Activated T-cell treated with anti-CD3 and anti-CD28 coated beads, Interleukin-2, amount 50 U/mL, for 4 hours (primary cell): ENCODE results near the gene RPL37. TPM values are rescaled to one million over a fixed set of nuclear protein-coding genes. Genes with fewer than 3 reads are reported as not detected.
A peak's percentile ranks its signal among the peaks of the same experiment; 100 is the strongest.
"Not testable (repeated sequence)": the region's sequence is repeated elsewhere in the genome, so short reads cannot be mapped to it uniquely, and the experiment has no call there.

Experiments
- ATAC-seq, 2 donors: fragments of 200-7000 bp; cut with Tn5 transposase; one replicate each; pipeline ENCODE4 v1.10.0; 2021
- DNase-seq: peaks from one replicate; pipeline ENCODE4 v3.0.0-alpha.2; 2020
- H3K27me3 Mint-ChIP-seq: one replicate; pipeline ENCODE4 v1.8.0; 2021; ENCODE audit warnings: low read depth, mixed read lengths
- H3K36me3 Mint-ChIP-seq: one replicate; pipeline ENCODE4 v1.8.0; 2022; ENCODE audit warnings: mixed read lengths; ENCODE audit not compliant: insufficient read depth
- H3K4me1 Mint-ChIP-seq: one replicate; pipeline ENCODE4 v1.8.0; 2021; ENCODE audit warnings: low read depth, mixed read lengths
- H3K4me3 Mint-ChIP-seq: one replicate; pipeline ENCODE4 v1.8.0; 2021; ENCODE audit warnings: mild to moderate bottlenecking, moderate library complexity, mixed read lengths
- H3K9me3 Mint-ChIP-seq: one replicate; pipeline ENCODE4 v1.8.0; 2021; ENCODE audit warnings: mixed read lengths
- total RNA-seq, 3 donors: library from RNA; stranded (reverse); gene quantifications; one replicate each; pipeline ENCODE4 v1.2.1, GENCODE V29; 2021

RPL37 gene
- total RNA-seq: 1,000 to 10,000 TPM; 1,753 to 1,834 (median 1,793) TPM

DNA sequence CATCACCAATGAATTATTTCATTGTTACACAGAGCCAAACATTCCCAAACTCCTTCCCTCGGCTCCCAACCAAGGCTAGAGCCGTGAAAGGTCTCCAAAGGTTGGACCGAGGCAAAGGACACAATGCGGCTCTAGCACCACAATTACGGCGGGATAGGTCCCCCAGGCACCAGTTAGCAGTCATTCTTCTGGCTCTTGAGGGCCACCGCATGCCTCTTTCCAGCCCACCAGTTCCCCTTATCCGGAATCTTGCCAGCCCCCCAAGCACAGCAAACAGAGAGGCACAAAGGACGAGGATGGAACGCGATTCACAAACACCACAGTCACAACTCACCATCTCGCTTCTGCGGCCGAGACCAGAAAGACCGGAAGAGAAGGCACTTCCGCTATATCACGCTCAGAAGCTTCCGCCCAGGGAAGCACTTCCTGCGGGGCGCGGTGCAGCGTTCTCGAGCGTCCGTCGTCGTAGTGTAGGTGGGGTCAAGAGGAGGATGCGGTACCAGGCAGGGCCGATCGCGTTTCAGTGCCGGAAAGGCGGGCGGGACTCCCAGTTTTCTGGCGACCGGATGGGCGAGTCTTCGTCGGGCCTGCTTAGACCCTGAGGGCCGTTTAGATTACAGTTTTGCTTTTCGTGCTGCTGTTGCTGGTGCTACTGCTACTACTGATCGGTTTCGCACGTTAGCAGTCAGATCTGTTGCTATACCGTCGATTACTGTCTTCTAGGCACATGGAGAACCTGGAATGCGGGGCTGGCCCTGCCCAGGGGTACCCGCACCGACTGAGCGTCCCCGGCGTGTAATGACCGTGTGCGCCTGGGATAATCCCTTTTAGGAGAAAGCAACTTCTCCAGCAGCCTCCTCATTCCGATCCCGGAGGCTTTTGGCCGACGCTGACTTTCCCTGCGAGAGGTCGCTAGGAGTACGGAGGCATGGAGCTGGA lies at the start of gene RPL37:
Gene RPL37 (minus strand): TSS at position 374 of the 939 bp plus-strand sequence. CDS start 37 bp downstream, at position 337.
- peak; percentile 89 to 91 for ATAC-seq
- peaks cover 41% of the 10 kb centered on the region for H3K4me1 Mint-ChIP-seq
- H3K27me3 Mint-ChIP-seq: no peaks in the 10 kb centered on the region
- peak; percentile 88 for DNase-seq
- peaks cover 47% of the 10 kb centered on the region for H3K36me3 Mint-ChIP-seq
- no peaks in the 10 kb centered on the region for H3K9me3 Mint-ChIP-seq
- H3K4me3 Mint-ChIP-seq: peak within 1 kb of the TSS; percentile 97

DNA sequence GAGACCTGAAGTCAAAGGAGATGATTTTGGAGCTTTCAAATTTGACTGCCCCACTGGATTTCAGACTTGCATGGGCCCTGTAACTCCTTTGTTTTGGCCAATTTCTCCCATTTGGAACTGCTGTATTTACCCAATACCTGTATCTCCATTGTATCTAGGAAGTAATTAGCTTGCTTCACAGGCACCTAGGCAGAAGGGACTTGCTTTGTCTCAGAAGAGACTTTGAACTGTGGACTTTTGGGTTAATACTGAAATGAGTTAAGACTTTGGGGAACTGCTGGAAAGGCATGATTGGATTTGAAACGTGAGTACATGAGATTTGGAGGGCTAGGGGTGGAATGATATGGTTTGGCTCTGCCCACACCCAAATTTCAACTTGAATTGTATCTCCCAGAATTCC lies 48.0 kb upstream of the RPL37 start:
- not testable (repeated sequence) for H3K36me3 Mint-ChIP-seq, H3K4me1 Mint-ChIP-seq, H3K27me3 Mint-ChIP-seq, DNase-seq, ATAC-seq, H3K9me3 Mint-ChIP-seq, H3K4me3 Mint-ChIP-seq

DNA sequence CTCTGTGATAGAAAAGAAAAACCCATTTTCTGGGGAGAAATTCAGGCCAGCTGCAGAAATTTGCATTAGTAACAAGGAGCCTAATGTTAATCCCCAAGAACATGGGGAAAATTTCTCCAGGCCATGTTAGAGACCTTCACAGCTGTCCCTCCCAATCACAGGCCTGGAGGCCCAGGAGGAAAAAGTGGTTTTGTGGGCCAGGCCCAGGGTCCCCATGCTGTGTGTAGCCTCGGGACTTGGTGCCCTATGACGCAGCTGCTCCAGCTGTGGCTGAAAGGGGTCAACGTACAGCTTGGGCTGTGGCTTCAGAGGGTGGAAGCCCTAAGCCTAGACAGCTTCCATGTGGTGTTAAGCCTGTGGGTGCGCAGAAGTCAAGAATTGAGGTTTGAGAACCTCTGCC lies 47.3 kb upstream of the RPL37 start:
- Mint-ChIP-seq H3K36me3 (no peaks in the 10 kb centered on the region), H3K27me3 (no peaks in the 10 kb centered on the region), H3K9me3 (peaks cover 5% of the 10 kb centered on the region), H3K4me3 (no peak overlapping the region), H3K4me1 (no peaks in the 10 kb centered on the region)
- no peak for ATAC-seq
- no peak for DNase-seq

DNA sequence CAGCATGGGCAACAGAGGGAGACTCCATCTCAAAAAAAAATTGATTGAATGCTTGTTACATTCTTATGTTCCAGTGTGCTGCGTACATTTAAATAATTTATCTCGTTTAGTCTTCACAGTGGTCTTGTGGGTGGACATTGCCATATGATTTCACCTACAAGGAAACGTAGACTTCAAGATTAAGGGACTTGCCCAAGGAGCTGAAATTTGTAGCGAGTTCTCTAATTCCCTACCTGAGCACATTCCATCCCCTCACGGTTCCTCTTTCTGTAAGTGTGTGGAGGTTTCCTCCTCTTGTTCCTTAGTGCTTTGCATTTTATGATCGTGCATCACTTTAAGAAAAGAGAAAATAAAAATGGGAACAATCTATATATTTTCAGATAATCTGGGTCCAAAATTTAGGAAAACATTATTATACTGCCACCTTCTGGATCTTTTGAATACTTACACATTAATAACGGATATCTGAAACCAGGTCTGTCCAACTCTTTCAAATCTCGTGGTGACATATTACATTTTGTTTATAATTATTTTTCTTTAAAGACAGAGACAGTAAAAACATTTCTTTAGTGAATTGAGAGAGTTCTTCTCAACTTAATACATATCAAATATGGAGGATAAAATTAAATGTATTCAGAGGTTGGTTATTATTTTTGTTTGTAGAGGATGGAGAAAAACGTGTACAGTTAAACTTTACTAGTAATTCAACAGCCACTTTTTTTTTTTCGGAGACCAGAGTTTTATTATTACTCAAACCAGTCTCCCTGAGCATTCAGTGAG lies 44.3 kb upstream of the RPL37 start:
- Mint-ChIP-seq H3K4me1 (no peaks in the 10 kb centered on the region), H3K9me3 (peaks cover 10% of the 10 kb centered on the region), H3K36me3 (peaks cover 1% of the 10 kb centered on the region), H3K4me3 (no peak overlapping the region), H3K27me3 (no peaks in the 10 kb centered on the region)
- ATAC-seq: no peak
- no peak for DNase-seq

DNA sequence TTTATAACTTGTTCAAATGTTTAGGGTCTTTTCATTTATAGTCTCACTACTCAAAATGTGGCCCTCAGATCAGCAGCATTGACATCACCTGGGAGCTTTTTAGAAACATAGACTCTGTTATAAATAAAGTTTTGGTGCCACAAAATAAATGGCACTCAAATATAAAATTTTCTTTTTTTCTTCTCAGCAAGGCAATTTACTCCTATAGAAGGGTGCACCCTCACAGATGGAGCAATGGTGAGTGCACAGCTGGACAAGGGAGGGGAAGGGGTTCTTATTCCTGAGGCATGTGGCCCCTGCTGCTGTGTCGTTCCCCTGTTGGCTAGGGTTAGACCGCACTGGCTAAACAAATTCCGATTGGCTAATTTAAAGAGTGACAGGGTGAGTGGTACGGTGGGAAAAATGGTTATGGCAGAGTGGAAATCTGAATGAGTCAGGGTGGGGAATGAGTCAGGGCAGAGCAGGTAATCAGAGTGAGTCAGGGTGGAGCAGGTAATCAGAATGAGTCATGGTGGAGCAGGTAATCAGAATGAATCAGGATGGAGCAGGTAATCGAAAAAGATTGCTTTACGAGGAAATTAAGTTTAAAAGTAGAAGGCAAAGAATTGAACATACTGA lies 42.5 kb upstream of the RPL37 start:
- Mint-ChIP-seq H3K4me3 (no peak overlapping the region), H3K27me3 (no peaks in the 10 kb centered on the region), H3K9me3 (peaks cover 10% of the 10 kb centered on the region), H3K36me3 (peaks cover 1% of the 10 kb centered on the region), H3K4me1 (no peaks in the 10 kb centered on the region)
- ATAC-seq (peak in 1 of 2 donors; percentile 18), DNase-seq (no peak)

DNA sequence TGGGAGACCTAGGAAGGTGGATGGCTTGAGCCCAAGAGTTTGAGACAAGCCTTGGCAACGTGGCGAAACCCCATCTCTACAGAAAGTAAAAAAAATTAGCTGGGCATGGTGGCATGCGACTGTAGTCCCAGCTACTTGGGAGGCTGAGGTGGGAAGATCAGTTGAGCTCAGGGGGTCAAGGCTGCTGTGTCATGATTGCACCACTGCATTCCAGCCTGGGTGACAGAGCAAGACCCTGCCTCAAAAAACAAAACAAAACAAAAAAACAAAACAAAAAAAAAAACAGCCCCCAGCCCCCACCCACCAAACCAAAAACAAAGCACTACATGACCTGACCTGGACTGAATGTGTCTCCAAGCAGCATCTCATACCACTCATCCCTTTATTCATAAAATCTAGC lies 40.9 kb upstream of the RPL37 start:
- Mint-ChIP-seq H3K36me3 (peaks cover 1% of the 10 kb centered on the region), H3K9me3 (peaks cover 10% of the 10 kb centered on the region), H3K4me1 (no peaks in the 10 kb centered on the region), H3K4me3 (no peak overlapping the region), H3K27me3 (no peaks in the 10 kb centered on the region)
- DNase-seq (no peak), ATAC-seq (no peak)

DNA sequence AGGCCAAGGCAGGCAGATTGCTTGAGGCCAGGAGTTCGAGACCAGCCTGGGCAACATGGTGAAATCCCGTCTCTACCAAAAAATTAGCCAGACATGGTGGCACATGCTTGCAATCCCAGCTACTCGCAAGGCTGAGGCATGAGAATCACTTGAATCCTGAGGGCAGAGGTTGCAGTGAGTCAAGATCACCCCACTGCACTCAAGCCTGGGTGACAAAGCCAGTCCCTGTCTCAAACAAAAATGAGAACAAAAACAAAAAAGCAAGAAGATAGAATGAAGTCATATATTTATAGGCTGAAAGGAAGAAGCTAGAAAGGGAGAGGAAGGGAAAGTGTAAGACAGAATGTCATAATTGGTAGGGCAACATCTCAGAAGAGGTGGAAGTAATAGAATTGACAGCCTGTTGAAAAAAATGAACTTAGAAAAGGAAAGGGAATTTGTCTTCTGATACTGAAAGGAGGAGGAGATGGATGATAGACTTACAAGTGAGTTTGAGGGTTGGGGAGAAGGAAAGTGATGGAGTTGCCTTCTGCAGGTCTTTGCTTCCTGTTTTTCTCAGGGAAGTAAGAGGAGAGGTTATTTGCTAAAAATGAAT lies 38.4 kb upstream of the RPL37 start:
- peaks cover 1% of the 10 kb centered on the region for H3K36me3 Mint-ChIP-seq

DNA sequence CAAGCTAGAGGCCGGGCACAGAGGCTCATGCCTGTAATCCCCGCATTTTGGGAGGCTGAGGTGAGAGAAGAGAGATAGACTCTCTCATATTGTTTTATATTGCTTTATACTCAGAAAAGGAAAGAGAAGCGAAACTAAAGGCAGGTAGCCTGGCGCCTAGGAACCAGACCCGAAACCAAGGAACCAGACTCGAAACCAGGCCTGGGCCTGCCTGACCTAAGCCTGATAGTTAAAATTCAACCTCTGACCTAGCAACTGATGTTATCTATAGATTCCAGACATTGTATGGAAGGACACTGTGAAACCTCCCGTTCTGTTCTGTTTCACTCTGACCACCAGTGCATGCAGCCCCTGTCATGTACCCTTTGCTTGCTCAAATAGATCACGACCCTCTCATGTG lies 37.2 kb upstream of the RPL37 start:
- H3K4me1 Mint-ChIP-seq, ATAC-seq, H3K36me3 Mint-ChIP-seq, H3K4me3 Mint-ChIP-seq, H3K9me3 Mint-ChIP-seq, H3K27me3 Mint-ChIP-seq, DNase-seq: not testable (repeated sequence)

More for the DNA sequence above, 38.4 kb upstream of the RPL37 start:
- no peaks in the 10 kb centered on the region for H3K4me1 Mint-ChIP-seq
- peaks cover 10% of the 10 kb centered on the region for H3K9me3 Mint-ChIP-seq
- DNase-seq (no peak), ATAC-seq (no peak)
- no peak overlapping the region for H3K4me3 Mint-ChIP-seq
- no peaks in the 10 kb centered on the region for H3K27me3 Mint-ChIP-seq

DNA sequence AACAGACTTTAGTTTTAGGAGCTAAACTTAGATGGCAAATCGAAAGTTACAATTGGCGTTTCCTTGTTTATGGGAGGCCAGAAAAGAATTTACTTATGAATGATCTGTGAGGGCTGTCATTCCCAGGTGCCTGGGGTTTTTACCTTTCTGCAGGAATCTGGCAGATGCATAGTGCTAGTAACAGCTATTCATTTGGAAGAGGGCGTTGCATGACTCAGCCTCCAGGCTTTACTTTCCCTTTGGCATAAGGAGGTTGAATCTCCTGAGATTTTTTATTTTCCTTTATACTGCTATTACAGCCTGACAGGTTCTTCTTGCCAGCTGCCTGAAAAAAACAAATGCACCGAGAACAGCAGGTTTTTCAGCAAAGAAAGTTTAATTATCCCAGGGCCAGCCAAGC lies 36.2 kb upstream of the RPL37 start:
- no peaks in the 10 kb centered on the region for H3K36me3 Mint-ChIP-seq
- H3K4me3 Mint-ChIP-seq: no peak overlapping the region
- H3K4me1 Mint-ChIP-seq: no peaks in the 10 kb centered on the region
- ATAC-seq (no peak), DNase-seq (no peak)
- no peaks in the 10 kb centered on the region for H3K9me3 Mint-ChIP-seq
- H3K27me3 Mint-ChIP-seq: no peaks in the 10 kb centered on the region

DNA sequence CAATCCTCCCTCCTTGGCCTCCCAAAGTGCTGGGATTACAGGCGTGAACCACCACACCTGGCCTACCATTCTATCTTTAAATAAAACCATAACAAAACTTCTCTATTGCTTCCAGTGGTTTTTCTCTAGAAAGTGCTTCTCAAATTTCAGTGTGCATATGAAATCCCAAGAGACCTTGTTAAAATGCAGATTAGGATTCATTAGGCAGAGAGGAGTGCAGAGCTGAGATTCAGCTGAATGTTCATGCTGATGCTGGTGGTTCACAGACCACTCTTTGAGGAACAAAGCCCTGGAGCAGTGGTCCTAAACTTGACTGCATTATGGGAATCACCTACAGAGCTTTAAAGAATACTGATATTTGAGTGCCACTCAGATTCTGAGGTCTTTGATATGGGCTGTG lies 34.4 kb upstream of the RPL37 start:
- H3K27me3 Mint-ChIP-seq: no peaks in the 10 kb centered on the region
- peaks cover 8% of the 10 kb centered on the region for H3K9me3 Mint-ChIP-seq
- DNase-seq (no peak), ATAC-seq (no peak)
- H3K4me3 Mint-ChIP-seq: no peak overlapping the region
- H3K4me1 Mint-ChIP-seq: no peaks in the 10 kb centered on the region
- no peaks in the 10 kb centered on the region for H3K36me3 Mint-ChIP-seq

DNA sequence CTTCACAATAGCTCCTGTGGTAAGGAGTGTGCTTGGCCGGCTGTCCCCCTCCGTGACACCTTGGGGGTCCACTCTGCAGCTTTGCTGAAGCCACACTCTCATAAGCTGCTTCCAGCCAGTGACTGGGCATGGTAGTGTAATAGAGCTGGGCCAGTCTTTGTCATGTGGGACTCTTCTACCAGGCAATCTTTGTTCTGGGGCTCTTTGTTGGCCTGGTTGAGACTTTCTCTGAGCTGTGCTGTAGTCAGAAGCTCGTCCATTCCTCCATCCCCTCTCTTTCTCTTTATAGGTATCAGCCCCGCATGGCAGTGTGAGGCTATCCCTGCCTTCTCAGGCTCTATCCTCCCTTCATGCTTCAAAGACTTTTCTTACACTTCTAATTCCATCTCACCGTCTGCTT lies 31.8 kb upstream of the RPL37 start:
- no peaks in the 10 kb centered on the region for H3K36me3 Mint-ChIP-seq
- H3K4me3 Mint-ChIP-seq: no peak overlapping the region
- no peaks in the 10 kb centered on the region for H3K27me3 Mint-ChIP-seq
- peaks cover 9% of the 10 kb centered on the region for H3K9me3 Mint-ChIP-seq
- ATAC-seq (no peak), DNase-seq (no peak)
- H3K4me1 Mint-ChIP-seq: no peaks in the 10 kb centered on the region

DNA sequence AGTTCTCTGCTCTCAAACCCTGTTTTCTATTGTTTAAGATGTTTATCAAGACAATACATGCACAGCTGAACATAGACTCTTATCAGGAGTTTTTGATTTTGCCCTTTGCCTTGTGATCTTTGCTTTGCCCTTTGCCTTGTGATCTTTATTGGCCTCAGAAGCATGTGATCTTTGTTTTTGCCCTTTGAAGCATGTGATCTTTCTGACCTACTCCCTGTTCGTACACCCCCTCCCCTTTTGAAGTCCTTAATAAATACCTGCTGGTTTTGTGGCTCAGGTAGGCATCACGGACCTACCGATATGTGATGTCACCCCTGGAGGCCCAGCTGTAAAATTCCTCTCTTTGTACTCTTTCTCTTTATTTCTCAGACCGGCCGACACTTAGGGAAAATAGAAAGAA lies 30.0 kb upstream of the RPL37 start:
- not testable (repeated sequence) for H3K27me3 Mint-ChIP-seq, ATAC-seq, DNase-seq, H3K4me3 Mint-ChIP-seq, H3K36me3 Mint-ChIP-seq, H3K9me3 Mint-ChIP-seq, H3K4me1 Mint-ChIP-seq

DNA sequence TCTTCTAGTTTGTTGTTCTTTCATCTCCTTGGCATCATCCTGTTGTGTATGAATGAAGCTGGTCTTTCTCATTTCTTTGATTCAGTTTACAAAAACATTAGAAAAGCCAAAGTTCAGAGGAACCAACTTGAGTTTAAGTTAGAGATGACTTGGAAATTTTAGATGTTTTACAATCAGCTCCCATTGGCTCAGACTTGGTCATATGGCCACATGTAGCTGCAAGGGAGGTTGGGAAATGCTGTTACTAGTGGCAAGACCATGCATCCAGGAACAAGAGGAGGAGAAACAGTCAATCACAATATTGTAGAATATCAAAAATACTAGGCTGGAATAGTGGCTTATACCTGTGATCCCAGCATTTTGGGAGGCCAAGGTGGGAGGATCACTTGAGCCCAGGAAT lies 25.7 kb upstream of the RPL37 start:
- DNase-seq (no peak), ATAC-seq (no peak)
- H3K27me3 Mint-ChIP-seq: no peaks in the 10 kb centered on the region
- H3K36me3 Mint-ChIP-seq: peaks cover 2% of the 10 kb centered on the region
- no peak overlapping the region for H3K4me3 Mint-ChIP-seq
- H3K9me3 Mint-ChIP-seq: peaks cover 9% of the 10 kb centered on the region
- H3K4me1 Mint-ChIP-seq: no peaks in the 10 kb centered on the region

DNA sequence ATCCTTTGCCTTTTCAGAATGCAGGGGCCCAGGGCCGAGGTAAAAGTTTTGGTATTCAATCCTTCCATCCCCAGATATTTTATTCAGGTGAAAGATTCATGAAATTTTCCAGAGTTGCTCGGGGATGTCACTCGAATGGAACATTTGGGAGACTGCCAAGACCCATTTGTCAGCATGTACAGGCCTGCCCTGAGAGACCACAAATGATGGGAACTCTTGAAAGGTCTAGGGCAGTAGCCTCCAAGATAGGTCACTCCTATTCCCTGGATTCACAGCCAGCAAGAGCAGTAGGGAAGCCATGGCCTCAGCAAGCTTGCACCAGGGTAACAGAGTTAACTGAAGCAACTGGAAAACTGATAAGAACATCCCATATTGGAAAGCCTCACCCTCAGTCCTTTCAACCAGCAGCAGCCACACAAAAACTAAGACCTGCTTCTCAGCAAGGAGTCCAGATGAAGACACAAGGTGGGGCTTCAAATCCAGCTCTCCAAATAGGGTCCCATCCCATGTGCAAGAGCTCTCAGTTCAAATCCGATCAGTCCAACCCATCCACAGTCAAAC lies 18.7 kb upstream of the RPL37 start:
- Mint-ChIP-seq H3K27me3 (peaks cover 4% of the 10 kb centered on the region), H3K9me3 (no peaks in the 10 kb centered on the region), H3K4me1 (peaks cover 4% of the 10 kb centered on the region), H3K36me3 (peaks cover 11% of the 10 kb centered on the region), H3K4me3 (no peak overlapping the region)
- ATAC-seq: no peak
- DNase-seq: no peak
